GM19193 (cell line): ENCODE results near the gene ENO4.

Experiments used
- POLR2A ChIP-seq: IDR thresholded peaks from 4 replicates; pipeline ENCODE4 v1.6.1; 2011; ENCODE audit not compliant: insufficient read depth, insufficient read length; ENCODE audit errors: extremely low read depth

ENO4 gene

DNA sequence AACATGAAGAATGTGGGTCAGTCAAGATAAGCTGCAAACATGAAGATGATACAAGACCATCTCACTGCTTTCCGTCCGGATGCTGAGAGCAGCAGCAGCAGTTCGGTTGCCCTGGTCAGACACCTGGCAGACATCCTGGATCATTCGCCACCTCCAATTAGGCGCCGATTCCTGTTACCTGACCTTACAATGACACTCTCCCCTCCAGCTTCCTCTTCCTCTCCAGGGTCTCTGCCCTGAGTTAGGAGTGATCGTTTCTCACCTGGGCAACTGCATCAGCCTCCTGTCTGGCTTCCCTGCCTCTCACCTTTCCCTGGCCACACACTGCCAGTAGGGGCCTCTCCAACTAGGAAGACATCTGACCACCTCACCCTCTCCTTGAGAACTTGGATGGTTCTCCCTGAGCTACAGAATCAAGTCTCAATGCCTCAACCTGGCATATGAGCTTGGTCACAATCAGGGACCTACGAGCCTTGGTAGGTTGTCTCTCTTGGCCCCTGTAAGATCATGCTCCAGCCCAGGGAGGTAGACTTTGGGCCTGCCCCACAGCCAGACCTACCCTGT lies 31.4 kb upstream of the ENO4 start:
- TF ChIP-seq POLR2A, result no peak

DNA sequence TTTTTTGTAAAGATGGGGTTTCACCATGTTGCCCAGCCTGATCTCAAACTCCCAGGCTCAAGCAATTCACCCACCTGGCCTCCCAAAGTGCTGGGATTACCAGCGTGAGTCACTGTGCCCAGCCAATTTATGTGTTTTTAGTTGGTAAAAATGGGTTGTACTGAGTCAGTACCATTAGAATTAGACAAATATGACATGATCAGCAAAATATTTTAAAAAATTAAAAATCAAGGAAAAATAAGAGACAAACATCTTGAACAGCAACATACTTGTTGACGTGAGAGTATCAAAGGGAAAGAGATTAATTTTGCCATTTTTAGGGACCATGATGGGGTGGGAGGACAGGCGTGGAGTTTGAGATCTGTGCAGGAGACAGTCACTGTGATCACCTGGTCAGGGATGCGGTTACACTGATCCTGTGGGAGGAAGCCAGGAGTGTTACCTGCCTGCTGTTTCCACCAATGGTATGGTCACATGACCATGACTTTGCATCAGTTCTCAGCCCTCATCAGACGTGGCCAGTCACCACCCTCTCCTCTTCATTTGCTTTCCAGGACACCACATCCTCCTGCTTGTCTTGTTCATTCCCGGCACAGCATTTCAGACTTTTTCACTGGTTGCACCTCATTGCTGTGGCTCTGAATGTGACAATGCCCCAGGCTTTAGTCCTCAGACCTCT lies 29.2 kb upstream of the ENO4 start:
- no peak for TF ChIP-seq POLR2A

DNA sequence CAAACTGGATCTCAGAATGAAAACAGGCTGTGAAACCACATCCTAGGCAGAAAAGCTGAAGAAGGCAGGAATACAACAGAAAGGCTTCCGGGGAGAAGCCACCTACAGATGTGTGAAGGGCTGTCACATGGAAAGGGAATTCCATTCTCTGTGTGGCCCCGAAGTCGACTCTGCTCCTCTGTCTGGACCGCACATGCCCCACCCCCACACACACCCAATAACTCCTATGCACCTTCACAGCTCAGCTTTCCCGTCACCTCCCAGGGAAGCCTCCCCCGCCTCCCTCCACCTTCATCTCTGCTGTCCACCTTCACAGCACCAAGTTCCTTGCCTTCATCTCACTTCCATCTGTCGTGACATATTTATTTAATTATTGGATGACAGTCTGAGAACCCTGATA lies 23.4 kb upstream of the ENO4 start:
- no peak for TF ChIP-seq POLR2A

DNA sequence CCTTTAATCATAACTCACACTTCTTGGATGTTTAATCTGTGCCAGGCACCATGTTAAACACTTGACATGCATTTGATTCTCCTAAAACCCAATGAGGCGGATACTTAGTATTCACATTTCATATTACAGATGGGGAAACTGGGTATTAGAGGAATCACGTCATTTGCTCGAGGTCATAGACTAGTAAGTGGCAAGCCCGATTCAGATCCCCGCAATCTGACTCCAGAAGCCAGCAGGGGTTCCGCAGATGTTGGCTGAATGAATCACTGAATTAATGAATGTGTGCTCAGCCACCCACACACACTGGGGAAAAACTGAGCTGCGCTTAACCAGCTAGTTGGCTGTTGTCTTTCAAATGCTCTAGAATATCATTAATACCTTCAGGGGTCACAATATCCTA lies 22.5 kb upstream of the ENO4 start:
- TF ChIP-seq POLR2A, result no peak

DNA sequence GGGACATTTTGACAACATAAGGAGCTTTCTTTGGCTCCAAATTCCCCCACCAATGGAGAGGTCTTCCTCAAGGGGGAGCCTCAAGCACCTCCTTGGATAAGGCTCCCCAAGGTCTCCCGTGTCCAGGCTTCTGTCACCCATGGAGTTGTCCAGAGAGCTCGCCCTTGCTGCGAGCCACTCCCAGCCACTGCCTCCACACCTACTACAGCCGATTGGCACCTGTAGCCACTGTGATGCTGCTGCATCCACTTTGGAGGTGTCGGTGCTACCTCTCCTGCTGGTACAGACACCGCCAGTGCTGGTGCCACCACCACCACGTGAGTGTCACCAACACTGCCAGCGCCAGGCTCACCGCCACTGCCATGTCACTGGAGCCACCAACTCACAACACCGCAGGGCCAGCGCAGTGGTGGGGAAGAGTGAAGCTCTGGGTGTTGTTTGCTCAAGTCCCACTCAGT lies 22.1 kb upstream of the ENO4 start:
- TF ChIP-seq POLR2A, result no peak

DNA sequence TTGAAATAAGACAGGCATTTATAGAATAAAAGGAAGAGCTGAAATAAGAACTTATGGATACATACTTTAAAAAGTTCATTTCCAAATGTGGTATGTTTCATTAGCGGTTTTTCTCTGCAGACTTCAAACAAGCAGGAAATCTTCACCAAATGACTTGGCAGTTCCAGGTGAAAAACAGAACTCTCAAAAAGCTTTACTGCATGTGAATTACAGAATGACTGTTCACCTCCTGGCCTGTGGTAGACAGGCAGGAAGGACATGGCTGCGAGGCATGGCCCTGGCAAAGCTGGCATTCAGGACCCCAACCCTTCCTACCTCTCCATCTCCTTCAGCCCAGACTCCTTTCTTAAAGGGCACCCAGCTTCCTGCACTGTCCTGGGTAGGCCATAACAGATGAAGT lies 21.2 kb upstream of the ENO4 start:
- TF ChIP-seq POLR2A, result no peak

DNA sequence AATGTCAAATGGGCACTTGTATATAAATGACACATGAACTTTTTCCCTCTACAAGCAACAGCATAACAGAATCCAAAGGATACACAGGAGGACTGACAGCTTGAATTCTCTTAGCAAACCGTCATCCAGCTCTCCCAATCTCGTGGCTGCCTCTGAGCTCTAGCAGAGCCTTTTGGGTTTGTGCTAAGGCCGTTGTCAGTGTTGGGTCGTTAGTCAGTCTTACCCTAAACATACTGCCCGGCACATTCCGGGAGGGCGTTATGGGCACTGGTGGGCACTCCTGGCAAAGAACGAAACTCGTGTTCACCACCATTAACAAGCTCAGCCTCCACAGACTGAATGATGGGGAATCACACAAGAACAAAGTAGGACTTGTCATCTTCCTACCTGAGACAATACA lies 19.6 kb upstream of the ENO4 start:
- no peak for TF ChIP-seq POLR2A

DNA sequence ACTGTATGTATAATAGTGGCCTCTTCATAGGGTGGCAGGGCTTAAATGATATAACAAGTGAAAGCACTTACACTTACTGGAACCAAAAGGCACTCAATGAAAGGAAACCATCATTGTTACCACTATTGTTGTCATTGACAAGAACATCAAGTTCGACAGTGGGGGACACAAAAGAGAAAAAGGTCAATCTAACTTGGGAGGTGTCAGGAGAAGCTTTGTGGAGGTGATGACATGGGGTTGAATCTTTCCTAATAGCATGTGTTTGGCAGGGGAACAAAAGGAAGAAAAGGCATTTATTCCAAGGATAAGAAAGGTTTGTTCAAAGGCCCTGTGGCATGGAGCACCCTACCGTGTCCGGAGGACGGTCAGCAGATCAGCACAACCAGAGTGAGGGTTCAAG lies 18.2 kb upstream of the ENO4 start:
- TF ChIP-seq POLR2A, result no peak

DNA sequence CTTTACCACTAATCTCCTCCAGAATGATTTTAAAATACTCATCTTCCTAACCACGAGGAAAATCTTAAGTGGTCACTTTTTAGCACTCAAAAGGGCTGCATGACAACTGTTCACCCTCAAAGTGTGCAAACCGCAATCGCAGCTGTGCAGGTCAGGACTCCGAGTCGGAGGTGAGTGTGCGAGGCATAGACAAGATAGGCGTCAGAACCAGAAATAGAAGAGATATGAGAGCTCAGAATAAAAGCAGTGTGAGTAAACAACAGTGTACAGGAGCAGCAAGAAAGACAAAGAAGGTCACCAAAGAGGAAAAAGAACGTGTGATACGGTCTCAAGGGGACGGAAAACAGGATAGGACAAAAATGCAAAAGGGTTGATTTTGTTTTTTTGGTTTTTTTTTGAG lies 17.5 kb upstream of the ENO4 start:
- no peak for TF ChIP-seq POLR2A

DNA sequence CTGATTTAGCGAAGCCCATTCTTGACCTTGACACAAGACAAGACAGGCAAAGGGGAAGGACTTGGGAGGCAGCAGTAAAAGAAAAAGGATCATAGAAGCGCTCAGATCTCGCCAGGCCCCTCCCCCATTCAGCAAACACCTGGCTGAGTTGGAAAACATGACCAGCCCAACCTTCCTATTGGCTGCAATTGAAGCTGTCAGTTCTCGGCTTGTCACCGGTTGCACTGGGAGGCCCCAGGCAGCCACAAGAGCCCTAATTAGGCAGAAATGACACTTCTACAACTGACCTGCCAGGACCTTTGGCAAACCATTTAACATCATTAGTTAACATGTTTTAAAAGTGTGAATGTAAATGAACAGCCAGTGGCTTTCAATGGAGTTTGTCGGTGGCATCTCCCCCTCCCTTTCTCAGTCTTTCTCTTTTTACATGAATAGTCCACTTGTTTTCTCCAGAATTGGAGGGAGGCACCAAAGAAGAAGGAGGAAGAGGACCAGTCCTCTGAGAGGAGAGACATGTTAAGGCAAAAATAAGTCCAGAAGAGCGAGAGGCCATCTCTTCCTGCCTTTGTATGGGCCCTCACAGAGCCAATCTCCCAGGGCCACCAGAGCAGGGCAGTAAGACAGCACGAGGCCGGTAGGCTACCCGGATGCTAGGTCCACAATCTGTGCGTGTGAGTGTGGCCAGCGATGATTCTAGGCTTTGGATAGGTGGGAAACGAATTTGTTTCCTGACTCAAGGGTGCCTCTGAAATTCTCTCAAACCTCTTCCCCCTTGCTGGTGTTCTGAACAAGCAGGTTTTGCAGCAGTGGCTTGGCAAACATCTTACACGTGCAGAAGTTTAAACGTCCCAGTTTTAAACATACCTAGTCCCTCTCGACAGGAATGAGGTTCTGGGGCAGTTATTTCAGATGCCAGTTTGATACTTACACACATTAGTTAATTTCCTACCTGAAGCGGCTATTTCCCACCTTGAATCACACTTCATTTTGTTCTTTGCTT lies 15.0 kb upstream of the ENO4 start:
- no peak for TF ChIP-seq POLR2A

DNA sequence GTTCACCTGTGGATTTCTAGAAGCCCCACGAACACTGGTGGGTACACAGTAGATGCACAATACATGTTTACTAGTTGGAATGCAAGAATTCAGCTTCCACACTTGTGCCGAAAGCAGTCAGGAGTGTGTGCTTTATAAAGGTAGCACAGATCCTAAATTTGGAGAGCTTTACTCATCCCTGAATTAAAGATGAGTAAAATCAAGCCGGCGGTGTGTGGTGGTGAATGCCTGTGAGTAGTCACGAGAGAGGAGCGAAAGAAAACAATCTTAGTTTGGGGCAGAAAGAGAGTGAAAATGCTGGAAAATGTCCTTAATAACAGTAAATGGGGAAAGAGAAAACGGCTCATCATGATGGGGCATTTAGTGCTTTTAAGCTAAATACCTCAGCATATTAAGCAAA lies 13.6 kb upstream of the ENO4 start:
- no peak for TF ChIP-seq POLR2A

DNA sequence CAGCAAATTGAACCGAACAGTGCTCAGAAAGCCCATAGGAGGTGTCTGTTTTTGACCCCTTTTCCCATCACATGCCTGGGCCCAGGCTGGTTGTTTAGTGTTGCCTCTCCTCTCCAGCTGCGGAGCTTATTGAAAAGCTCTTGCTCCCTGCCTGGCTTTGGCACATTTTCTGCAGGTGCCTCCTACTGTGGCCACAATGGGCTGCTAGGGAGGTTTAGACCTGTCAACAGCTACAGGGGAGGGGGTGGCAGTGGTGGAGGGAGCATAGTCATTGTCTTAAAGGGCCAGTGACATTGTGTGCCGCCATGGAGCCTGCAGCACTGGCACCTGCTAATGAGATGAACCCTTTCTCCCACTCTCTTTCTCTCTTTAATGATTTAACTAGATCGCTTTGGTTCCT lies 13.2 kb upstream of the ENO4 start:
- no peak for TF ChIP-seq POLR2A

DNA sequence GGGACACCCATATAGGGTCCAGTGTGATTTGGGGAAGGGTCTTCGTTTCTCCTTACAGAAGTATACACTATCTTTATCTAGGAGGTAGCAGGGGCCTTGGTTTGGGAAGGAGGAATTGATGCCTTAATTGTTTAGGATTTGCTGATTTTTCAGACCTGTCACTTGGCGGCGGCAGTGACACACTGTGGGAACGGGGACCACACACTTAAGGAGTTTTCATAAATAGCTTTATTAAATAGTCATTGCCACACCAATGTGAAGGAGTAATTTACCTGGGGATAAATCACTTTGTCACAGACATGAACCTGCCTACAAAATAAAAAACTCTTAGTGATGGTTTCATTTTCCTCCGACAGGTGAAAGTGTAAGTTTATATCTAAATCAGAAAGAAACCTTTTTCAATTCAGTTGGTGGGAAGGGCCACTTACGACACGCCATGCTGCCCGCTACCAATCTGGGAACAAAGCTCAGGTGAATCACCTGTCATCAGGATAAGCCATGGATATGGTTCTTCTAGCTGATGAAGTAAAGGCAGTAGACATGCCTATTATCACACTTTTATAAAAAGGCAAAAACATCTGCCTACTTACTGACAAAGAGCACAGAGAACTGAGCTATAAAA lies 12.3 kb upstream of the ENO4 start:
- TF ChIP-seq POLR2A, result no peak

DNA sequence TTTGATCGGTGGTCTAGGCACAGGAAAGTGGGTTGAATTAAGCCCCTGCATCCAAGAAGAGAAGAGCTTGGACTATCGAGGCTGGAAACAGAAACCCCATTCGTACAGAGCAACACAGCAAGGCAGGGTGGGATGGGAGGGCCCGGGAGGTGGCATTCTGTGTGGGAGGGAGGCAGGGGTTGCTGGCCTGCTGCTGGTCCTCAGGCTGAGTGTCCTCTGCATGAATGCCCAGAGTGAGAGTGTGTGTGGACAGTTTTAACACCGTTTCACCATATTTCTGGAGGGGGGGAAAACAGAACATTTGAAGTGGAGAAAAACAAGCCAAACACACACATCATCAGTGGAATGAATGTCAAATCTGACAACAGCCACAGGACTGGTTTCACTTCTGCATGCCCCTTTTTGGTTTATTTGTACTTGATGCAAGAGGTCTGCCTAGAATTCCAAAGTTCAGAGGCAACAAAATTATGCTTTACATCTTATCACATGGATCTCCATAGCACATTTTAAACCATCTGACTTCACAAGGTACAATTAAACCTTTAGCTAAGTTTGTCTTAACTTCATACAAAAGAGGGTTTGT lies 11.1 kb upstream of the ENO4 start:
- no peak for TF ChIP-seq POLR2A

DNA sequence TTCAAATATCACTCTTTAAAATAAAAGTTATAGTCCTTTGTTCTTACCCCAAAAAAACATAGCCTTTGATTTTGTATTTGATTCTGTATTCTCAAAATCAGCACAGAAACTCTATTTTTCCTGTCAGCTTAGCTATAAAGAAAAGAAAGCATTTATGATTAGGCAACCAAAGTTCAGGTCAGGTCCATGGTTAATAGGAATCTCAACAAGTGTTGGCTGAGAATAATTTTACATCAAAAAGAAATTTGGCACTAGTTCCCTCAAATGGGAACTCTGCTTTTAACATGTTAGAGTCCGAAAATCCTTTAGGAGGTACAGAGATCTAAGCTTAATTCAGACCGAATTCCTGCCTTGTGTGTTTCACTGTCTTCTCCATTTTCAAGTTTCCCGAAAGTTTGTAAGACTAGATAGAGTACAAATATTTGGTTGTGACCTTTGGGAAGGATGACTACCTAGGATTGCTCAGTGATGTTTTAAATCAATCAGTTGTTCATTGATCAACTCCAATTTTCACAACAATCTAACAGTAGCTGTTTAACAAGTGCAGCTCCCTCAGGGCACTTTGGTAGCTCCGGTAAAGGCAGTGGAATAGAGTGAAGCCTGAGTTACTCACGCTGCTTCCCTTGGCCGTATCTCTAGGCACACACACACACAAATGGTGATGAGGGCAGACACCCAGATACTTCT lies 8.8 kb upstream of the ENO4 start:
- no peak for TF ChIP-seq POLR2A

DNA sequence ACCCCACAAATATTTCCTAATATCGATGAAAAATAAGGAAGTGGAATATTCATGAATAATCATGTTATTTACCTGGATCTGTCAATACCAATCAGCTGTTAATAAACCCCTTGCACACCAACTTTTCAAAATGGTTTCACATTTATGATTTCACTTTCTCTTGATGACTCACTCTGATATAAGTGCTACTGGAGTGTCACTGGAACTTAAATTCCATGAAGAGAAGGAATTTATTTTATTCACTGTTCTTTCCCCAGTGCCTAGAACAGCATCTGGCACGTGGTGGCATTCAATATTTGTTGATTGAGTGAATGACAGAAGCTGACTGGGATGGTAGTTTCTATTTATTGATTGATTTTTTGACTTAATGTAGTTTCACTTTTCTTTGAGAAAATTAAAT lies 3.5 kb upstream of the ENO4 start:
- no peak for TF ChIP-seq POLR2A
